Motor neuron (in vitro differentiated cells): ENCODE data around the gene COL17A1. TPM values are rescaled to one million over a fixed set of nuclear protein-coding genes. Genes with fewer than 3 reads are reported as not detected.

ENCODE experiments used
- ATAC-seq, 8 experiments: fragments of 200-7000 bp; cut with Tn5 transposase; replicated peaks in 6 of 8; 2 replicates each; pipeline ENCODE4 v1.8.0; 2021; ENCODE audit warnings: mild to moderate bottlenecking in 8 of 8, moderate library complexity in 8 of 8
- H3K27ac ChIP-seq, 2 donors: fragments of 250-450 bp; sonication (Bioruptor Pico); 2 replicates each; pipeline ENCODE4 v1.9.0; 2021; ENCODE audit warnings: antibody characterized with exemption in 2 of 2, mild to moderate bottlenecking in 2 of 2, moderate library complexity in 1 of 2
- H3K4me1 ChIP-seq, 2 donors: fragments of 250-450 bp; sonication (Bioruptor Pico); replicated peaks in 1 of 2; 2 replicates each; pipeline ENCODE4 v1.6.1; 2021; ENCODE audit warnings: antibody characterized with exemption in 2 of 2, mild to moderate bottlenecking in 2 of 2, moderate library complexity in 1 of 2
- H3K4me3 ChIP-seq, 5 donors: fragments of 250-450 bp; sonication (Bioruptor Pico); 2 replicates each; pipeline ENCODE4 v1.9.0; 2021; ENCODE audit warnings: antibody characterized with exemption in 5 of 5, mild to moderate bottlenecking in 5 of 5, moderate library complexity in 4 of 5
- WGBS, 10 experiments: fragments of 450-650 bp; shearing (Covaris generic); methylation state at CpG; one replicate each; pipeline ENCODE4 v1.0.0; 2022; 5-methylcytosine and 5-hydroxymethylcytosine counted together
- in situ Hi-C, 9 experiments: fragments of 400-800 bp; cut with MboI; loops; one replicate each; pipeline ENCODE4 v1.15.0; 2021; ENCODE audit warnings: low sequenced_read_pairs in 9 of 9, low pct_unique_long_range_greater_than_20kb in 2 of 9; ENCODE audit not compliant: unreplicated experiment in 9 of 9
- total RNA-seq, 8 experiments: library from RNA; unstranded; fragments of 300-600 nt; gene quantifications; 2 replicates each; pipeline versions ENCODE4 v1.2.3 to v1.2.4, GENCODE V29; 2022

COL17A1 gene
- total RNA-seq, 8 experiments from 2014 or later = 0.38 to 4.9 (median 0.74) TPM

DNA sequence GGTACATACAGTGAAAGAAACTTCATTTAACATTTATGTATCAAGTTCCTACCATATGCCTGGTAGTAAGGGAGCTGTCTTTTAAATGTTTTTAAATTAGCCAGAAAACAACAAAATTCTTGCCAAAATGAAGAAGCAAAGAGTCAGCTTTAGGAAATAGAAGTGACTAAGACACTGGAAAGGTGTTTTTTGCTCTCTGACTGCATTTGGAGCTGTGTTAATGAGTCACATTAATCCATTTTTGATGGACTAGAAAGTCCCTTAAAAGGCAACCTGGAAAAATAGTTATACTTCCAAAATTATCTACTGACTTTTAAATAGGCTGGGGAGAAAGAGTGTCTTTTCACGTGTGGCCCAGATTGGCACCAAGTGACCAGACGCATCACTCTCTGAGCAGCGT lies 3.9 kb upstream of the COL17A1 start:
- H3K4me3 ChIP-seq = no peak overlapping the region
- no peak for ATAC-seq
- 48 to 100% (median 85%) methylated on average over 1 to 3 of the region's 3 CpGs; no CpG with 5 or more reads in 2 of the 10 experiments for WGBS, 10 experiments
- no peak overlapping the region for H3K27ac ChIP-seq
- H3K4me1 ChIP-seq = peaks cover 0 to 7% of the 10 kb centered on the region in 2 donors
- in situ Hi-C loops = no loop called here

DNA sequence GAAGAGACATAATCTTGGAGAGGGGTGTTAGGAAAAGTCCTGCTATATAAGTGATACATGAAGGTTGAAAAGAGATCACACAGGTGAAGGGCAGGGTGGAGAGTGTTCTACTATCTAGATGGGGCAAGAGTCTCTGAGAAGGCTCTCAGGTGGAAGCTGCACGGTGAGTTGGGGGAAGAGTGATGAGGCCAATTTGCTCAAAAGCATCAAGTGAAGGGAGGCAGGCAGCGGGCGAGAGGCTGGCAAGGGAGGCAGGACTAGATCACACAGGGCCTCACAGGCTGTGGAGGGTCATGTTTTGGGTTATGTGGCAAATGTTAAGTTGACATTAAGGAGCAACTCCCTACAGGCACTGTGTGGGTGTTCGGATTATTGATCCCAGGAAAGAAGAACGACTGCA lies 2.6 kb upstream of the COL17A1 start:
- WGBS, 10 experiments = 58 to 100% (median 89%) methylated on average over 1 to 5 of the region's 5 CpGs; no CpG with 5 or more reads in 3 of the 10 experiments
- Histone ChIP-seq H3K4me3 (no peak overlapping the region), H3K27ac (no peak overlapping the region), H3K4me1 (peaks cover 0 to 7% of the 10 kb centered on the region in 2 donors)
- in situ Hi-C loops = no loop called here
- no peak for ATAC-seq

DNA sequence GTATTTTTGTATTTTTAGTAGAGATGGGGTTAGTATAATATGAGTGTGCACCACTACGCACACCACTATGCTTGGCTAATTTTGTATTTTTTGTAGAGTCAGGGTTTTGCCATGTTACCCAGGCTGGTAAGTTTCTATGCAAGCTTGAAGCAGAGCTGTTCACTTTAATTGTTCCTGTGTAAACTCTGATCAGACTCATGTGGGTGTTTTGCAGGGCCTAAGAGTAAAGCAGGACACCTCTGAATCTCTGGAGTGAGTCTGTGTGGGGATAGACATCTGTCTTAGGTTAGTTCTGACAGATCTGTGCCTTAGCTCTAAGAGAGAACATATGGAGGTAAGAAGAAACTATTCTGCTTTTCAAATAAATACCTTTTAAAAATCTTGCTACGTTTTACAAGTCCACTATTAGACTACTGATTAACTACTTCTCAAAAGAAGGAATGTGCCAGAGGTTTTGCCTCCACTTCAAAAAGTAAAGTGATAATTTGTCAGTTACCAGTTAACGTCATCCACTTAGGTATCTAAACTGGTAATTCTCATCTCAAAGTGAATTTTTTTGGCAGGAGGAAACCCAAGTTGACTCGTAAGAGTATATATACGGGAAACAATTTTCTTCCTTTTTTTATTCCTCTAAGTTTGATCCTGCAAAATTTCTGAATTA lies 1.1 kb downstream of the COL17A1 start:
- no peak for ATAC-seq
- Histone ChIP-seq H3K4me1 (no peaks in the 10 kb centered on the region), H3K27ac (no peak overlapping the region), H3K4me3 (no peak overlapping the region)
- WGBS, 10 experiments = 55 to 90% (median 72%) methylated on average over 3 to 5 of the region's 5 CpGs
- in situ Hi-C loops = no loop called here

DNA sequence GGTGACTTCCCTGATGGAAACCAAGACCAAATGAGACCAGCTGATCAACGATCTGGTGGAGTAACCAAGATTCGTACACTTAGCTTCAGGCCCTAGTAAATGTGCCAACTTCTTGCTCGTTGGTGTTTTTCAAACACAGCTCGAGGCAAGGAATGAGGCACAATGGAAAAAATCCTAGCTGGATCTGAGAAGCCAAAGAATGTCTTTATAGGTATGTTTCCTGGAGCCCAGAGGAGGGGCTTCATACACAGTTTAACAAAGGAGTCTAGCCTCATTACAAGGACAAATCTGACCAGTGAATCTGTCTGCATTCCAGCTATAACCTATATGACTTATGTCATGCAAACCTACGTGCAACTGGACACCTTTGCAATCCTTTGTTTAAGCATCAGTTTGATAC lies 3.7 kb downstream of the COL17A1 start:
- ATAC-seq = no peak
- in situ Hi-C loops = no loop called here

DNA sequence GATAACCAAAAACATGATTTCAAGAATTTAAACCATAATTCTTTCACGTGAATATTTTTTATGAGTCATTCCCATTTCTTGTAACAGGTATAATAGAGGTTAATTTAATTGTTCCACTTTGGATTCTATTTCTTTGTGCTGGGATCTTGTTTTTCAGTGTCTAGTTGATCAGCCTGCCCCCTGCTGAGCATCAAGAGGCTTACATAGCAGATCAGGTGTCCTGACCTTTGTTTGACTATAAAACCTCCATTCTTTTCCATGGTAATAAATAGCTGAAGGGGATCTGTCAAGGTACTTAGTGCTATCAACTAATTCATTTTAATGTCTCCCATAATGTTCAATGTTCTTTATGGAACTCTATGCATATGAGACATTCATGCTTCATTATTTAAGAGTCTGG lies 4.9 kb downstream of the COL17A1 start:
- Histone ChIP-seq H3K4me3 (no peak overlapping the region), H3K4me1 (peaks cover 15 to 16% of the 10 kb centered on the region in 2 donors), H3K27ac (no peak overlapping the region)
- peak in 1 of 8 experiments; percentile 14 for ATAC-seq
- 0 to 92% (median 60%) methylated on average over 1 of the region's 1 CpG; no CpG with 5 or more reads in 1 of the 10 experiments for WGBS, 10 experiments
- in situ Hi-C loops = no loop called here

More for the DNA sequence above, 3.7 kb downstream of the COL17A1 start:
- H3K4me1 ChIP-seq = peaks cover 7 to 8% of the 10 kb centered on the region in 2 donors
- H3K4me3 ChIP-seq = no peak overlapping the region
- H3K27ac ChIP-seq = no peak overlapping the region
- WGBS, 10 experiments = 11 to 98% (median 80%) methylated on average over 2 to 5 of the region's 5 CpGs; no CpG with 5 or more reads in 1 of the 10 experiments

DNA sequence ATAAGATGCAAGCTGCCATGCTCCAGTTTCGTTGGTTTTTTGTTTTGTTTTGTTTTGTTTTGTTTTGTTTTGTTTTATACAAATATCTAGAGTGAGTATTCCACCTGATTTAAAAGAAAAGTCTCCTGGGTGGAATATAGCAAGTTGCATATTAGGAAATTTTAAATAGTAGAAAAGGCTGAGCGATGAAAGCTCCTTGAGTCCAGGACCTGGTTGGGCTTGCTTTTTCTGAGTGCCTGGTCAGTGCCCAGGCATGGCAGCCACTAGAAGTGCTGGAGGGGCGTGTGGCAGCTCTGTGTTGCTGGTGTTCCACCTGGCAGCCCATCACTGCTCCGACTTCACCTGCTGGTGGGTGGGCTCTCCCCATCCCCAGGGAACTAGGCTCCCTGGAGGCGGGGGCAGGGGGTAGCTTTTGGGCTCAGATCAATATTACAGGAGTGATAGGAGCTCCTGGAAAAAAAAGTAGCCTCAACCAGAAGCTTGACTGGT lies 8.0 kb downstream of the COL17A1 start:
- Histone ChIP-seq H3K4me3 (no peak overlapping the region), H3K4me1 (peaks cover 15 to 16% of the 10 kb centered on the region in 2 donors), H3K27ac (no peak overlapping the region)
- in situ Hi-C loops = no loop called here
- peak in 1 of 8 experiments; percentile 16 for ATAC-seq
- WGBS, 10 experiments = 50 to 100% (median 92%) methylated on average over 1 to 3 of the region's 5 CpGs; no CpG with 5 or more reads in 3 of the 10 experiments

DNA sequence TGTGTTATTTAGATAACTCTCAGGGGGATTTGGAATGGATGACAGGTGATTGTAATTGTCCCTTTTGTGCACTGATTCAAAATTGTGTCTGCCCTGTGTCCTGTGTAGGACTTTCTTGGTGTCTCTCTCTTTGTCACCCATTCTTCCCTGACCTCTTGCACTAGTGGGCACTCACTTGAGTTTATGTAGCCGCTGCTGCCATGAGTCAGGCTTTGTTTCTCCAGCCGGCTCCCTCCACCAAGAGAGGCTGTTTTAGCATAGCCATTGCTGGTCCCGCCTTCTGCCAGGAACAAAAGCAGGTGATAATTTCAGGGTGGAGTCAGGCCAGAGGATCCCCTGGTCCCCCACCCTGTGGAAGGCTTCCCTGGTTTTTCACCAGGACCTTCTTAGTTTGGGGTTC lies 8.4 kb downstream of the COL17A1 start:
- Histone ChIP-seq H3K27ac (no peak overlapping the region), H3K4me1 (peaks cover 15 to 16% of the 10 kb centered on the region in 2 donors), H3K4me3 (no peak overlapping the region)
- peak in 7 of 8 experiments; percentile 73 to 88 (median 85) for ATAC-seq
- in situ Hi-C loops = no loop called here
- WGBS, 10 experiments = 0 to 80% (median 24%) methylated on average over 1 to 3 of the region's 3 CpGs; no CpG with 5 or more reads in 2 of the 10 experiments

DNA sequence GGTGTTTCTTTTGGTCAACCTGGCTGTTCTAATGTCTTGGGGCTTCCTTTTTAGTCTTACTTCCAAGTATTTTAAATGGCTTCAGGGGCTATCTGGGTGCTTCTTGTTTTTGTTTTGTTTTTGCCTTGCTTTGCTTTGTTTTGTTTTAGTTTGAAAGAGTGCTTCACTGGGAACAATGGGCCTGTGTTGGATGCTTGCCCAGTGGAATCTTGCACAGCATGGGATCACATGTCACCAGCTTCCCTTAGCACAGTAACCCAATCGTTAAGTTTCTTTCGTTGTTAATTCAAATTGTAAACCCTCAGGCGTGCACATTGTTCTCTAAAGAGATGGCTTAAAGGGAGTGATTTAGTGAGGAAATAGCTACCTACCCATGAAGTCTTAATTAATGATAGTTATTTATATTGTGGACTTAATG lies 8.9 kb downstream of the COL17A1 start:
- in situ Hi-C loops = no loop called here
- Histone ChIP-seq H3K4me3 (no peak overlapping the region), H3K27ac (no peak overlapping the region), H3K4me1 (peaks cover 15 to 16% of the 10 kb centered on the region in 2 donors)
- peak; percentile 69 to 94 (median 91) for ATAC-seq
- WGBS, 10 experiments = 0 to 40% (median 9%) methylated on average over 1 to 3 of the region's 3 CpGs; no CpG with 5 or more reads in 4 of the 10 experiments

DNA sequence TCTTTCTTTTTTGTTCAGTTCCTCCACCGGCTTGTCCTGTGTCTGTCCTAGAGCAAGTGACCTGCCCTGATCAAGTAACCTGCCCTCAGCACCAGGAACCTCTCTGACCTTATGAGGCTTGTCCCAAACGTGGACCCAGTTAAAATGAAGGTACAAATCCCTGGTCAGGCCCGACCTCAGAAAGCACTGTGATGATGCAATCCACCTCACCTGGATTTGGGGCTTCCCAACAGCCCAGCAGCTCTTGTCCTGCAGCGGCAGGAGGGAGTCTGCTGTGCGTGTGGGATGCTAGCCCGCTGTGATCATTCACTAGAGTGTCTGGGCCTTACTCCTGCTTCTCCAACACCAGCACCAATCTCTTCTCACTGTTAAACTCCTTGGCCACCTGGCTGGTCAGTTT lies 11.2 kb downstream of the COL17A1 start:
- in situ Hi-C loops = no loop called here
- no peak for ATAC-seq
- H3K4me3 ChIP-seq = no peak overlapping the region
- H3K27ac ChIP-seq = no peak overlapping the region
- peaks cover 15 to 16% of the 10 kb centered on the region in 2 donors for H3K4me1 ChIP-seq
- 25 to 100% (median 50%) methylated on average over 1 to 6 of the region's 6 CpGs; no CpG with 5 or more reads in 3 of the 10 experiments for WGBS, 10 experiments

DNA sequence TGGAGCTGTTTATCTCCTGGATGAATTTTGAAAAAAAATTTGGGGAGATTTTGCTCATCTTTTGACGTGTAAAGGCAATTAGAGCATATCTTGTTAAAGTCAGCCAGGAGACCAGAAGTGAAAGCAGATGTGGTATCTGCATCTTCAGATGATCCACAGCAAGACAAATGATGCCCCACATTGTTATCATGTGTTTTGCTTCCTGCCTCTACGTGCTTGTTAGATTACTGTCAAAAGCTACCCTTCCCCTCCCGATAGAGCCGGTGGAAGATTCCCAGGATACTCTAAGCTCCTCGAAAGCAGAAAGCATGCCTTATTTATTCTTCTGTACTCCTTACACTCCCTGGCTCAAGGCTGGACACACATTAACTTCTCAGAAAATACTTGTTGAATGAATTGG lies 12.9 kb downstream of the COL17A1 start:
- in situ Hi-C loops = no loop called here
- Histone ChIP-seq H3K4me3 (no peak overlapping the region), H3K4me1 (peaks cover 13 to 16% of the 10 kb centered on the region in 2 donors), H3K27ac (no peak overlapping the region)
- ATAC-seq = no peak
- WGBS, 10 experiments = 0 to 100% (median 20%) methylated on average over 1 to 5 of the region's 5 CpGs; no CpG with 5 or more reads in 3 of the 10 experiments

DNA sequence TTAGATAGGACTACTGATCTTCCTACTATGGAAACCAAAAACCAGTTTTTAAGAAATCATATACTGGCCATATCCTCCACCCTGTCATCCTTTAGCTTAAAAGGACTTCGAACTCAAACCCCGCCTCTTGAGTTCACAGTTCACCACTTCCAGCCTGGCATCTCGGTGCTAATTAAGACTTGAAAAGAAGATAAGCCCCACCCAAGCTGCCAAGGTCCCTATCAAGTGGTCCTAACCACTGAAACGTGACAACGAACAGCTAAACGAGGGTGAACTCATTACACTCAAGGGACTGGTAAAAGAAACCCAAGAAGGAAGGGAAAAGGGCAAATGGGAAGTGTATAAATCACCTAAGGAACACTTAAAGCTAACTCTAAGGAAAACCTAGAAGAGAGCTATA lies 16.1 kb downstream of the COL17A1 start:
- peaks cover 0 to 3% of the 10 kb centered on the region in 2 donors for H3K4me1 ChIP-seq
- no peak overlapping the region for H3K27ac ChIP-seq
- WGBS, 10 experiments = 7 to 100% (median 66%) methylated on average over 1 to 6 of the region's 6 CpGs; no CpG with 5 or more reads in 2 of the 10 experiments
- in situ Hi-C loops = no loop called here
- no peak for ATAC-seq
- H3K4me3 ChIP-seq = no peak overlapping the region

DNA sequence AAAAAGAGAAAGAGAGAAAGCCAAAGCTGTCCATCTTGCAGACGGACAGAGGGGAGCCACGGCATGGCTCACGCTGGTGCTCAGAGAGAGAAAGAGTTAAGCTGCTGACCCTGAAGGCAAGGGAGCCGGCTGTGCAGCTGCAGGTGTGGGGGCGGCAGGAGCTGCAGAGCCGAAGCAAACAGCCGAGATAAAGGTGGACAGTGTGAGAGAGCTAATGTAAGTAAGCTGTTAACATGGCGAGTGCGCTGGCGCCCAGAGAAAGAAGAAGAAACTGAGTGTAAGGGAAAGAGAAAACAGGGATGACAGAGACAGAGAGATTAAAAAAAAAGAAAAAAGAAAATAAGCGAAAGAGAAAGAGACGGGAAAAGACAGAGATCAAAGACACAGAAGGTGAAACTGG lies 18.2 kb downstream of the COL17A1 start:
- Histone ChIP-seq H3K27ac (no peak overlapping the region), H3K4me1 (peaks cover 0 to 3% of the 10 kb centered on the region in 2 donors), H3K4me3 (no peak overlapping the region)
- WGBS, 10 experiments = 31 to 70% (median 51%) methylated on average over 4 to 12 of the region's 12 CpGs
- in situ Hi-C loops = no loop called here
- ATAC-seq = no peak

DNA sequence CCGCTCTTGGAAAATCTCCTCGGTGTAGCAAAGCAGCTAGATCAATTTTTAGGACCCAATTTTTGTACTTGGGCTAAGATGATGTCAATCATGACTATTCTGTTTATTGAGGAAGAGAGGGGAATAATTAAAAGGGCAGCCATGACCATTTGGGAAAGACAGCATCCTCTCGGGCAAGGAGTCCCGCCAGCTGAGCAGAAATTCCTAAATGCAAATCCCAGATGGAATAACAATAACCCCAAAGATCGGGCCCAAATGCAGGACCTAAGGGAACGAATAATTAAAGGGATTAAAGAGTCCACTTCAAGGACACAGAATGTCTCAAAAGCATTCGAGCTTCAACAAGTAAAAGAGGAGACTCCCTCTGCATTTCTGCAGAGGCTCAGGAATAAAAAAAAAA lies 18.7 kb downstream of the COL17A1 start:
- no peak overlapping the region for H3K27ac ChIP-seq
- WGBS, 10 experiments = 33 to 68% (median 60%) methylated on average over 2 to 7 of the region's 7 CpGs
- no peak for ATAC-seq
- in situ Hi-C loops = no loop called here
- H3K4me1 ChIP-seq = peaks cover 0 to 3% of the 10 kb centered on the region in 2 donors
- no peak overlapping the region for H3K4me3 ChIP-seq
